Mammary epithelial cell (primary cell): Measurements from ENCODE around the gene PKD2L1.

Source experiments
- CTCF ChIP-seq, 2 donors: IDR thresholded peaks in 1 of 2; conservative IDR thresholded peaks in 1 of 2; 2 replicates each; pipeline ENCODE4 v1.5.1; 2011 to 2012; ENCODE audit warnings: inconsistent platforms in 2 of 2, low read length in 2 of 2, mild to moderate bottlenecking in 2 of 2, control low read depth in 1 of 2, low read depth in 1 of 2; ENCODE audit not compliant: insufficient read depth in 1 of 2; ENCODE audit errors: extremely low read depth in 1 of 2
- EZH2 ChIP-seq: IDR thresholded peaks from 2 replicates; pipeline ENCODE4 v1.6.1; 2012; ENCODE audit warnings: low read length, inconsistent platforms, borderline replicate concordance

GRCh38 chr10:100327007-100327717, 2.9 kb downstream of the PKD2L1 start:
- TF ChIP-seq CTCF (conservative IDR thresholded peaks at IDR 0.05 in 1 of 2, IDR thresholded peaks at IDR 0.05 in 1 of 2; ENCODE audit: extremely low read depth in 1 of 2, insufficient read depth in 1 of 2, low read depth in 1 of 2, low read length in 2 of 2): no peak
- TF ChIP-seq EZH2: no peak
